ENCODE measurements around the gene PTPMT1.

PTPMT1 gene

GRCh38 chr11:47607380-47607779, 42.0 kb downstream of the PTPMT1 start:
- H2BK12ac ChIP-seq (ENCODE audit: low read length) = no peak overlapping the region
- H3K23ac ChIP-seq (ENCODE audit: low read depth, low read length, poor library complexity) = no peak overlapping the region
- H4K91ac ChIP-seq (ENCODE audit: low read depth, low read length, poor library complexity) = no peak overlapping the region
- peaks cover 0 to 2% of the 10 kb centered on the region in 2 donors for H3K4me1 ChIP-seq (ENCODE audit: control insufficient read depth in 2 of 2, insufficient read depth in 1 of 2, low read depth in 1 of 2, low read length in 2 of 2)
- no peaks in the 10 kb centered on the region for H3K9me3 ChIP-seq (replicated peaks in 1 of 2; ENCODE audit: control insufficient read depth in 2 of 2, insufficient read depth in 1 of 2, low read depth in 1 of 2, low read length in 2 of 2)
- no peak overlapping the region for H3K4ac ChIP-seq (ENCODE audit: low read length)
- no peak overlapping the region for H3K27ac ChIP-seq (replicated peaks; ENCODE audit: low read length)
- H2BK15ac ChIP-seq (ENCODE audit: low read length) = no peak overlapping the region
- no peak for DNase-seq (ENCODE audit: low spot score)
- no peak overlapping the region for H2BK5ac ChIP-seq (ENCODE audit: low read length)
- no peak overlapping the region for H4K8ac ChIP-seq (ENCODE audit: low read depth, low read length)
- no peak overlapping the region for H3K9ac ChIP-seq (ENCODE audit: low read depth, low read length, poor library complexity)
- no CpG with 5 or more reads among the region's 7 CpGs for WGBS, 2 donors (ENCODE audit: extremely low coverage in 2 of 2, insufficient read length in 2 of 2, insufficient replicate concordance in 1 of 2)
- no peaks in the 10 kb centered on the region for H3K79me1 ChIP-seq (ENCODE audit: low read depth, low read length)
- no peak overlapping the region for H2AFZ ChIP-seq (ENCODE audit: low read length)
- no peaks in the 10 kb centered on the region for H3K27me3 ChIP-seq (ENCODE audit: control insufficient read depth in 3 of 3, insufficient read depth in 3 of 3, low read depth in 1 of 3, low read length in 3 of 3)
- H2BK120ac ChIP-seq (ENCODE audit: low read depth, low read length) = no peak overlapping the region
- H3K14ac ChIP-seq (ENCODE audit: low read length) = no peak overlapping the region
- peaks cover 1 to 11% of the 10 kb centered on the region in 2 donors for H3K36me3 ChIP-seq (replicated peaks in 1 of 2; ENCODE audit: control insufficient read depth in 2 of 2, insufficient read depth in 2 of 2, low read length in 2 of 2)
- H3K4me3 ChIP-seq (ENCODE audit: low read length in 2 of 2) = no peak overlapping the region
- H2AK5ac ChIP-seq (ENCODE audit: low read depth, low read length) = no peak overlapping the region
- H3K18ac ChIP-seq (ENCODE audit: low read length) = no peak overlapping the region
- no peak overlapping the region for H3K4me2 ChIP-seq (ENCODE audit: insufficient read depth, low read length, poor library complexity, severe bottlenecking)

GRCh38 chr11:47609675-47610074, 44.3 kb downstream of the PTPMT1 start:
- Histone ChIP-seq H3K27me3 (ENCODE audit: control insufficient read depth in 3 of 3, insufficient read depth in 3 of 3, low read depth in 1 of 3, low read length in 3 of 3) (no peaks in the 10 kb centered on the region), H3K27ac (replicated peaks; ENCODE audit: low read length) (no peak overlapping the region)
- no CpG with 5 or more reads among the region's 3 CpGs for WGBS, 2 donors (ENCODE audit: extremely low coverage in 2 of 2, insufficient read length in 2 of 2, insufficient replicate concordance in 1 of 2)

GRCh38 chr11:47611348-47611794, 46.0 kb downstream of the PTPMT1 start:
- no peak overlapping the region for H3K14ac ChIP-seq (ENCODE audit: low read length)
- no peak for DNase-seq (ENCODE audit: low spot score)
- no peaks in the 10 kb centered on the region for H3K79me1 ChIP-seq (ENCODE audit: low read depth, low read length)
- no peak overlapping the region for H2BK12ac ChIP-seq (ENCODE audit: low read length)
- no peak overlapping the region for H2BK5ac ChIP-seq (ENCODE audit: low read length)
- H3K4ac ChIP-seq (ENCODE audit: low read length) = no peak overlapping the region
- no peak overlapping the region for H4K8ac ChIP-seq (ENCODE audit: low read depth, low read length)
- no peak overlapping the region for H3K27ac ChIP-seq (replicated peaks; ENCODE audit: low read length)
- H2BK15ac ChIP-seq (ENCODE audit: low read length) = no peak overlapping the region
- H3K23ac ChIP-seq (ENCODE audit: low read depth, low read length, poor library complexity) = no peak overlapping the region
- H3K9ac ChIP-seq (ENCODE audit: low read depth, low read length, poor library complexity) = no peak overlapping the region
- peaks cover 0 to 2% of the 10 kb centered on the region in 2 donors for H3K4me1 ChIP-seq (ENCODE audit: control insufficient read depth in 2 of 2, insufficient read depth in 1 of 2, low read depth in 1 of 2, low read length in 2 of 2)
- H3K36me3 ChIP-seq (replicated peaks in 1 of 2; ENCODE audit: control insufficient read depth in 2 of 2, insufficient read depth in 2 of 2, low read length in 2 of 2) = peaks cover 1 to 14% of the 10 kb centered on the region in 2 donors
- no peak overlapping the region for H2AFZ ChIP-seq (ENCODE audit: low read length)
- H3K4me3 ChIP-seq (ENCODE audit: low read length in 2 of 2) = no peak overlapping the region
- H2AK5ac ChIP-seq (ENCODE audit: low read depth, low read length) = no peak overlapping the region
- no CpG with 5 or more reads among the region's 6 CpGs for WGBS, 2 donors (ENCODE audit: extremely low coverage in 2 of 2, insufficient read length in 2 of 2, insufficient replicate concordance in 1 of 2)
- no peak overlapping the region for H2BK120ac ChIP-seq (ENCODE audit: low read depth, low read length)
- no peak overlapping the region for H3K18ac ChIP-seq (ENCODE audit: low read length)
- H3K27me3 ChIP-seq (ENCODE audit: control insufficient read depth in 3 of 3, insufficient read depth in 3 of 3, low read depth in 1 of 3, low read length in 3 of 3) = no peaks in the 10 kb centered on the region
- no peaks in the 10 kb centered on the region for H3K9me3 ChIP-seq (replicated peaks in 1 of 2; ENCODE audit: control insufficient read depth in 2 of 2, insufficient read depth in 1 of 2, low read depth in 1 of 2, low read length in 2 of 2)
- no peak overlapping the region for H4K91ac ChIP-seq (ENCODE audit: low read depth, low read length, poor library complexity)
- H3K4me2 ChIP-seq (ENCODE audit: insufficient read depth, low read length, poor library complexity, severe bottlenecking) = no peak overlapping the region

More at GRCh38 chr11:47609675-47610074, 44.3 kb downstream of the PTPMT1 start:
- no peak overlapping the region for H2BK12ac ChIP-seq (ENCODE audit: low read length)
- H4K8ac ChIP-seq (ENCODE audit: low read depth, low read length) = no peak overlapping the region
- no peak overlapping the region for H3K4me3 ChIP-seq (ENCODE audit: low read length in 2 of 2)
- no peak overlapping the region for H3K18ac ChIP-seq (ENCODE audit: low read length)
- H3K79me1 ChIP-seq (ENCODE audit: low read depth, low read length) = no peaks in the 10 kb centered on the region
- no peak overlapping the region for H2AFZ ChIP-seq (ENCODE audit: low read length)
- no peak overlapping the region for H2BK15ac ChIP-seq (ENCODE audit: low read length)
- no peak overlapping the region for H4K91ac ChIP-seq (ENCODE audit: low read depth, low read length, poor library complexity)
- H3K4ac ChIP-seq (ENCODE audit: low read length) = no peak overlapping the region
- H2BK5ac ChIP-seq (ENCODE audit: low read length) = no peak overlapping the region
- no peak overlapping the region for H3K9ac ChIP-seq (ENCODE audit: low read depth, low read length, poor library complexity)
- no peak overlapping the region for H3K4me2 ChIP-seq (ENCODE audit: insufficient read depth, low read length, poor library complexity, severe bottlenecking)
- DNase-seq (ENCODE audit: low spot score) = no peak
- H3K9me3 ChIP-seq (replicated peaks in 1 of 2; ENCODE audit: control insufficient read depth in 2 of 2, insufficient read depth in 1 of 2, low read depth in 1 of 2, low read length in 2 of 2) = no peaks in the 10 kb centered on the region
- no peak overlapping the region for H3K23ac ChIP-seq (ENCODE audit: low read depth, low read length, poor library complexity)
- no peak overlapping the region for H2AK5ac ChIP-seq (ENCODE audit: low read depth, low read length)
- H2BK120ac ChIP-seq (ENCODE audit: low read depth, low read length) = no peak overlapping the region
- peaks cover 1 to 11% of the 10 kb centered on the region in 2 donors for H3K36me3 ChIP-seq (replicated peaks in 1 of 2; ENCODE audit: control insufficient read depth in 2 of 2, insufficient read depth in 2 of 2, low read length in 2 of 2)
- H3K14ac ChIP-seq (ENCODE audit: low read length) = no peak overlapping the region
- peaks cover 0 to 2% of the 10 kb centered on the region in 2 donors for H3K4me1 ChIP-seq (ENCODE audit: control insufficient read depth in 2 of 2, insufficient read depth in 1 of 2, low read depth in 1 of 2, low read length in 2 of 2)

- H4K91ac ChIP-seq (ENCODE audit: low read depth, low read length, poor library complexity) = no peak overlapping the region
- H3K79me1 ChIP-seq (ENCODE audit: low read depth, low read length) = no peaks in the 10 kb centered on the region
- H2BK15ac ChIP-seq (ENCODE audit: low read length) = no peak overlapping the region
These were observed 49.9 kb downstream of the PTPMT1 start for GRCh38 chr11:47615249-47615648.

More at GRCh38 chr11:47615249-47615648, 49.9 kb downstream of the PTPMT1 start:
- no peak for DNase-seq (ENCODE audit: low spot score)
- H3K4me2 ChIP-seq (ENCODE audit: insufficient read depth, low read length, poor library complexity, severe bottlenecking) = no peak overlapping the region
- no peak overlapping the region for H2AK5ac ChIP-seq (ENCODE audit: low read depth, low read length)
- H3K14ac ChIP-seq (ENCODE audit: low read length) = no peak overlapping the region
- no peak overlapping the region for H3K23ac ChIP-seq (ENCODE audit: low read depth, low read length, poor library complexity)
- no peak overlapping the region for H2BK12ac ChIP-seq (ENCODE audit: low read length)
- H3K9ac ChIP-seq (ENCODE audit: low read depth, low read length, poor library complexity) = no peak overlapping the region
- no peaks in the 10 kb centered on the region for H3K4me1 ChIP-seq (ENCODE audit: control insufficient read depth in 2 of 2, insufficient read depth in 1 of 2, low read depth in 1 of 2, low read length in 2 of 2)
- no peak overlapping the region for H2AFZ ChIP-seq (ENCODE audit: low read length)
- peaks cover 7 to 46% of the 10 kb centered on the region in 2 donors for H3K36me3 ChIP-seq (replicated peaks in 1 of 2; ENCODE audit: control insufficient read depth in 2 of 2, insufficient read depth in 2 of 2, low read length in 2 of 2)
- no peak overlapping the region for H2BK120ac ChIP-seq (ENCODE audit: low read depth, low read length)
- H3K9me3 ChIP-seq (replicated peaks in 1 of 2; ENCODE audit: control insufficient read depth in 2 of 2, insufficient read depth in 1 of 2, low read depth in 1 of 2, low read length in 2 of 2) = no peaks in the 10 kb centered on the region
- no peak overlapping the region for H3K27ac ChIP-seq (replicated peaks; ENCODE audit: low read length)
- H3K4ac ChIP-seq (ENCODE audit: low read length) = no peak overlapping the region
- no peak overlapping the region for H2BK5ac ChIP-seq (ENCODE audit: low read length)
- no peaks in the 10 kb centered on the region for H3K27me3 ChIP-seq (ENCODE audit: control insufficient read depth in 3 of 3, insufficient read depth in 3 of 3, low read depth in 1 of 3, low read length in 3 of 3)
- no peak overlapping the region for H3K18ac ChIP-seq (ENCODE audit: low read length)
- no peak overlapping the region for H3K4me3 ChIP-seq (ENCODE audit: low read length in 2 of 2)
- H4K8ac ChIP-seq (ENCODE audit: low read depth, low read length) = no peak overlapping the region

All from neuronal stem cell (in vitro differentiated cells).